GOT3 (cell line): ENCODE results near the gene GMPR2.

Experiments used
- DNase-seq: peaks from one replicate; lab custom pipeline; 2025; ENCODE audit warnings: mixed read lengths; lab: John Stamatoyannopoulos, UW

The GMPR2 gene

GRCh38 chr14:24268225-24268624 lies 35.5 kb downstream of the GMPR2 start:
- no peak for DNase-seq

GRCh38 chr14:24269368-24269767 lies 36.6 kb downstream of the GMPR2 start:
- no peak for DNase-seq

- DNase-seq: no peak
These were observed 37.3 kb downstream of the GMPR2 start for GRCh38 chr14:24269910-24270536.

GRCh38 chr14:24270537-24271133 lies 37.9 kb downstream of the GMPR2 start:
- DNase-seq: no peak

- peak; percentile 16 for DNase-seq
These were observed 38.6 kb downstream of the GMPR2 start, which contains the start of gene RABGGTA for GRCh38 chr14:24271134-24271833. RABGGTA (minus strand) TSS chr14:24271597; CDS start chr14:24271115, 482 bp downstream.

- DNase-seq: no peak
These were observed 39.1 kb downstream of the GMPR2 start for GRCh38 chr14:24271834-24272263.

- no peak for DNase-seq
These were observed 39.7 kb downstream of the GMPR2 start for GRCh38 chr14:24272467-24272866.

GRCh38 chr14:24273422-24273998 lies 40.8 kb downstream of the GMPR2 start:
- no peak for DNase-seq

- DNase-seq: no peak
These were observed 41.4 kb downstream of the GMPR2 start for GRCh38 chr14:24274101-24274543.

GRCh38 chr14:24277071-24277470 lies 44.3 kb downstream of the GMPR2 start:
- no peak for DNase-seq

GRCh38 chr14:24277606-24278321 lies 45.0 kb downstream of the GMPR2 start:
- no peak for DNase-seq

GRCh38 chr14:24278424-24278823 lies 45.7 kb downstream of the GMPR2 start:
- DNase-seq: no peak

- no peak for DNase-seq
These were observed 46.8 kb downstream of the GMPR2 start for GRCh38 chr14:24279301-24280186.

- no peak for DNase-seq
These were observed 48.2 kb downstream of the GMPR2 start for GRCh38 chr14:24280797-24281460.

- no peak for DNase-seq
These were observed 48.9 kb downstream of the GMPR2 start for GRCh38 chr14:24281636-24282035.

GRCh38 chr14:24282736-24283135 lies 50.0 kb downstream of the GMPR2 start:
- DNase-seq: no peak

GRCh38 chr14:24283796-24284460 lies 51.2 kb downstream of the GMPR2 start:
- DNase-seq: no peak

GRCh38 chr14:24284501-24285035 lies 51.8 kb downstream of the GMPR2 start:
- DNase-seq: no peak

- DNase-seq: no peak
These were observed 52.6 kb downstream of the GMPR2 start for GRCh38 chr14:24285351-24285750.

GRCh38 chr14:24286996-24287395 lies 54.3 kb downstream of the GMPR2 start:
- DNase-seq: no peak
